K562 (cell line): ENCODE results near the gene NEFH. TPM values are rescaled to one million over a fixed set of nuclear protein-coding genes. Genes with fewer than 3 reads are reported as not detected.

ENCODE experiments used
- ATAC-seq: fragments of 200-7000 bp; cut with Tn5 transposase; 3 replicates; pipeline ENCODE4 v1.9.1; 2020; ENCODE audit warnings: moderate library complexity
- BruUV-seq: library from RNA; stranded (reverse); fragments of 400-500 nt; replicated peaks from 2 replicates; lab custom pipeline; 2021; lab: Mats Ljungman, UMichigan
- CTCF ChIA-PET: fragments of 300-600 bp; formaldehyde crosslinking; extraction: SDS; loops from one replicate; lab custom pipeline; 2021; ENCODE audit warnings: low intra/inter-chr PET ratio; lab: Yijun Ruan, JAX
- POLR2A ChIA-PET: fragments of 300-600, 350-650 bp; sonication (Branson Sonifier 250); formaldehyde crosslinking; extraction: SDS; loops from one replicate; lab custom pipeline; 2021; ENCODE audit warnings: antibody characterized with exemption, inconsistent platforms; lab: Yijun Ruan, JAX
- DNase-seq, 4 experiments: peaks; one replicate each; pipeline versions ENCODE4 v3.0.0 to v3.0.0-alpha.2; 2011 to 2018; ENCODE audit warnings: low spot score in 3 of 4, mixed read lengths in 3 of 4; ENCODE audit errors: extremely low read depth in 1 of 4
- FAIRE-seq: peaks from 2 replicates; lab custom pipeline; 2011; peaks lifted over from hg19 to GRCh38; lab: Jason Lieb, UNC
- H2AFZ ChIP-seq: 2 replicates; pipeline ENCODE4 v1.6.0; 2011; ENCODE audit warnings: low read depth, low read length, control low read depth, inconsistent platforms
- H3K27ac ChIP-seq: fragments of 200-600 bp; 3 replicates; pipeline ENCODE4 v1.8.0; 2011; ENCODE audit warnings: low read depth, mild to moderate bottlenecking, control low read depth, inconsistent platforms, low read length, moderate library complexity, mixed read lengths; ENCODE audit errors: extremely low read depth
- H3K27me3 ChIP-seq, 2 experiments: fragments of 300-600 bp in 1 of 2; 2 replicates in 1 of 2; 3 replicates in 1 of 2; pipeline versions ENCODE4 v1.6.0 to v1.8.0; 2011; ENCODE audit warnings: inconsistent platforms in 2 of 2, low read length in 2 of 2, mild to moderate bottlenecking in 1 of 2, mixed read lengths in 1 of 2, moderate library complexity in 1 of 2; ENCODE audit not compliant: control insufficient read depth in 2 of 2, insufficient read depth in 2 of 2
- H3K36me3 ChIP-seq: fragments of 300-600 bp; 3 replicates; pipeline ENCODE4 v1.8.0; 2011; ENCODE audit warnings: mild to moderate bottlenecking, low read length, inconsistent platforms; ENCODE audit not compliant: control insufficient read depth, insufficient read depth
- H3K4me1 ChIP-seq, 2 experiments: fragments of 200-600 bp in 1 of 2; replicated peaks in 1 of 2; 2 replicates in 1 of 2; 3 replicates in 1 of 2; pipeline versions ENCODE4 v1.5.1 to v1.8.0; 2011; ENCODE audit warnings: inconsistent platforms in 2 of 2, low read length in 2 of 2, mild to moderate bottlenecking in 1 of 2, mixed read lengths in 1 of 2, moderate library complexity in 1 of 2; ENCODE audit not compliant: control insufficient read depth in 2 of 2, insufficient read depth in 2 of 2
- H3K4me2 ChIP-seq: 2 replicates; pipeline ENCODE4 v1.6.1; 2011; ENCODE audit warnings: low read length, control low read depth, inconsistent platforms, mixed read lengths; ENCODE audit not compliant: insufficient read depth
- H3K4me3 ChIP-seq: fragments of 200-600 bp; sonication (generic), shearing (Covaris generic); 2 replicates; pipeline ENCODE4 v1.5.1; 2016; ENCODE audit warnings: control low read depth, inconsistent platforms
- H3K79me2 ChIP-seq: fragments of 200-600 bp; 3 replicates; pipeline ENCODE4 v1.8.0; 2011; ENCODE audit warnings: low read length, inconsistent platforms; ENCODE audit not compliant: control insufficient read depth, insufficient read depth
- H3K9ac ChIP-seq, 2 experiments: 2 replicates each; pipeline versions ENCODE4 v1.6.0 to v1.6.1; 2011; ENCODE audit warnings: low read depth in 2 of 2, low read length in 2 of 2, control low read depth in 1 of 2, inconsistent platforms in 1 of 2, mild to moderate bottlenecking in 1 of 2, mixed read lengths in 1 of 2; ENCODE audit not compliant: insufficient read depth in 1 of 2
- H3K9me1 ChIP-seq: one replicate; pipeline ENCODE4 v1.6.0; 2011; ENCODE audit warnings: inconsistent platforms, mild to moderate bottlenecking, low read length, moderate library complexity; ENCODE audit not compliant: control insufficient read depth, insufficient read depth
- H3K9me3 ChIP-seq: replicated peaks from 2 replicates; pipeline ENCODE4 v1.5.1; 2011; ENCODE audit warnings: low read depth, low read length, inconsistent platforms; ENCODE audit not compliant: control insufficient read depth, insufficient read depth
- H4K20me1 ChIP-seq: replicated peaks from 2 replicates; pipeline ENCODE4 v1.6.1; 2011; ENCODE audit warnings: low read length, inconsistent platforms, mixed read lengths; ENCODE audit not compliant: control insufficient read depth, insufficient read depth
- ATF7 ChIP-seq: fragments of 450-650 bp; IDR thresholded peaks from 2 replicates; pipeline ENCODE4 v1.7.1; 2014; ENCODE audit warnings: mild to moderate bottlenecking, moderate library complexity
- CCAR2 ChIP-seq: fragments of 200-400 bp; formaldehyde crosslinking; IDR thresholded peaks from 2 replicates; pipeline ENCODE4 v1.6.1; 2017; ENCODE audit warnings: mild to moderate bottlenecking, low read depth, low read length
- ETV5 ChIP-seq: sonication (generic); formaldehyde crosslinking; IDR thresholded peaks from 2 replicates; pipeline ENCODE4 v1.4.0; 2020; ENCODE audit warnings: low read depth, mild to moderate bottlenecking, missing genetic modification reagents
- HDAC6 ChIP-seq: IDR thresholded peaks from 2 replicates; pipeline ENCODE4 v1.6.1; 2012; ENCODE audit warnings: low read depth, mild to moderate bottlenecking, control low read depth, inconsistent platforms, low read length, moderate library complexity
- RBM39 ChIP-seq: fragments of 200-400 bp; formaldehyde crosslinking; optimal IDR thresholded peaks from 2 replicates; pipeline ENCODE3; 2018; ENCODE audit warnings: low read depth, low read length
- SRSF9 ChIP-seq: fragments of 200-400 bp; formaldehyde crosslinking; IDR thresholded peaks from 2 replicates; pipeline ENCODE4 v1.6.1; 2017; ENCODE audit warnings: low read depth, low read length, borderline replicate concordance
- THRAP3 ChIP-seq: fragments of 450-650 bp; IDR thresholded peaks from 2 replicates; pipeline ENCODE4 v1.6.1; 2016; ENCODE audit warnings: mild to moderate bottlenecking, inconsistent platforms, borderline replicate concordance
- ZFP1 ChIP-seq: fragments of 450-650 bp; formaldehyde crosslinking; IDR thresholded peaks from 2 replicates; pipeline ENCODE4 v1.4.0; 2020; ENCODE audit warnings: mild to moderate bottlenecking, mixed read lengths
- ZZZ3 ChIP-seq: fragments of 450-650 bp; IDR thresholded peaks from 2 replicates; pipeline ENCODE4 v1.6.1; 2016; ENCODE audit warnings: antibody characterized with exemption, mild to moderate bottlenecking, moderate library complexity
- WGBS: fragments of 100-300 bp; shearing (Covaris generic); methylation state at CpG from one replicate; pipeline ENCODE4 v1.1.6; 2016; ENCODE audit warnings: low coverage, mixed read lengths; ENCODE audit not compliant: insufficient coverage; ENCODE audit errors: missing lambda C conversion rate; 5-methylcytosine and 5-hydroxymethylcytosine counted together
- in situ Hi-C: fragments of 300-500 bp; cut with MboI; formaldehyde crosslinking; loops from 4 replicates; pipeline ENCODE4 v1.15.0; 2018; ENCODE audit warnings: inconsistent platforms, mixed read lengths
- intact Hi-C: fragments of 100-400 bp; cut with micrococcal nuclease; formaldehyde crosslinking; loops from 2 replicates; pipeline ENCODE4 v1.14.2; 2022
- polyA plus RNA-seq, 8 experiments: library from polyadenylated mRNA; depleted of rRNA in 4 of 8; stranded (reverse) in 5 of 8; unstranded in 3 of 8; fragments of >200 nt; fragmentation: Nextera tagmentation in 2 of 8; fragmentation: Illumina TruSeq in 1 of 8; extraction: Ambion mirVana in 2 of 8; extraction: Trizol in 1 of 8; gene quantifications; 2 replicates each; pipeline versions ENCODE4 v1.2.1 to v1.2.3, GENCODE V29; 2011 to 2014; ENCODE audit warnings: inconsistent platforms in 1 of 8, missing spikeins in 1 of 8
- total RNA-seq, 7 experiments: library from RNA; depleted of rRNA in 6 of 7; stranded (reverse); fragments of >200 nt in 6 of 7; fragmentation: Illumina TruSeq in 2 of 7; extraction: Trizol in 2 of 7; gene quantifications; 2 replicates each; pipeline versions ENCODE4 v1.2.1 to v1.2.3, GENCODE V29; 2011 to 2021; ENCODE audit warnings: low replicate concordance in 1 of 7
- TF ChIP-seq, protein P1 (sequence below), 3 experiments: IDR thresholded peaks in 2 of 3; conservative IDR thresholded peaks in 1 of 3; 2 replicates each; pipeline ENCODE4 v1.5.1; 2011 to 2012; ENCODE audit warnings: low read length in 3 of 3, mild to moderate bottlenecking in 3 of 3, control low read depth in 2 of 3, improper control_type of control experiment in 1 of 3, inconsistent platforms in 1 of 3, low read depth in 1 of 3, mixed read lengths in 1 of 3, moderate library complexity in 1 of 3; ENCODE audit not compliant: insufficient read depth in 2 of 3
- TF ChIP-seq, protein P2 (sequence below): sonication (generic); formaldehyde crosslinking; IDR thresholded peaks from 2 replicates; pipeline ENCODE4 v1.8.1; 2023; ENCODE audit warnings: mild to moderate bottlenecking, missing genetic modification reagents
- TF ChIP-seq, protein P3 (sequence below): fragments of 450-650 bp; IDR thresholded peaks from 2 replicates; pipeline ENCODE4 v1.6.1; 2017; ENCODE audit warnings: antibody characterized with exemption
- TF ChIP-seq, protein P4 (sequence below): fragments of 250-450 bp; sonication (Bioruptor Pico); IDR thresholded peaks from 2 replicates; pipeline ENCODE4 v1.8.0; 2022; ENCODE audit warnings: inconsistent platforms, mild to moderate bottlenecking, moderate library complexity, borderline replicate concordance
- TF ChIP-seq, protein P5 (sequence below), 2 experiments: fragments of 450-650 bp; IDR thresholded peaks; 2 replicates each; pipeline ENCODE4 v1.6.1; 2016

The NEFH gene
- total and polyA plus RNA-seq, 9 of the 15 experiments (the other 6 are each of a cell fraction or from before 2014, with no cell fraction given) = 2.3 to 26.9 (median 10.8) TPM

DNA sequence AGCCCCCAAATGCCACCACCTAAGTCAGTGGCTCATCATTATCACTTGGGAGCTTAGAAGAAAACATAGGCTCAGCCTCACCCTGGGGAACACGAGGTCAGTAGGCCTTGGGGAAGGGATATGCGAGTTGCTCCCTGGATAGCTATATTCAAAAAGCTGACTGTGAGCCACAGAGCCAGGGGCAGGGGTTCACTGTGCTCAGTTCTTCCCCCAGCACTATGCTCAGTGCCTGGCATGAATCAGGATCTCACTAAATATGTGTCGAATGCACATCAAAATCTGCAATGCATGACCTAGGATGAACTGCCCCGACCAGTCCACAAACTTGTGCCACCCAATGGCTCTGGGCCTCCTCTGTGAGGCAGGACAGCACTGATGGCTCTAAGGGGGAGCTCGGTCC is 38.4 kb downstream of the NEFH start (continued):
- TF ChIP-seq, protein P1, sequence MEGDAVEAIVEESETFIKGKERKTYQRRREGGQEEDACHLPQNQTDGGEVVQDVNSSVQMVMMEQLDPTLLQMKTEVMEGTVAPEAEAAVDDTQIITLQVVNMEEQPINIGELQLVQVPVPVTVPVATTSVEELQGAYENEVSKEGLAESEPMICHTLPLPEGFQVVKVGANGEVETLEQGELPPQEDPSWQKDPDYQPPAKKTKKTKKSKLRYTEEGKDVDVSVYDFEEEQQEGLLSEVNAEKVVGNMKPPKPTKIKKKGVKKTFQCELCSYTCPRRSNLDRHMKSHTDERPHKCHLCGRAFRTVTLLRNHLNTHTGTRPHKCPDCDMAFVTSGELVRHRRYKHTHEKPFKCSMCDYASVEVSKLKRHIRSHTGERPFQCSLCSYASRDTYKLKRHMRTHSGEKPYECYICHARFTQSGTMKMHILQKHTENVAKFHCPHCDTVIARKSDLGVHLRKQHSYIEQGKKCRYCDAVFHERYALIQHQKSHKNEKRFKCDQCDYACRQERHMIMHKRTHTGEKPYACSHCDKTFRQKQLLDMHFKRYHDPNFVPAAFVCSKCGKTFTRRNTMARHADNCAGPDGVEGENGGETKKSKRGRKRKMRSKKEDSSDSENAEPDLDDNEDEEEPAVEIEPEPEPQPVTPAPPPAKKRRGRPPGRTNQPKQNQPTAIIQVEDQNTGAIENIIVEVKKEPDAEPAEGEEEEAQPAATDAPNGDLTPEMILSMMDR (IDR thresholded peaks at IDR 0.05 in 2 of 3, conservative IDR thresholded peaks at IDR 0.05 in 1 of 3; ENCODE audit: insufficient read depth in 2 of 3, low read depth in 1 of 3, low read length in 3 of 3) = no peak
- no peak for TF ChIP-seq HDAC6
- TF ChIP-seq, protein P2, sequence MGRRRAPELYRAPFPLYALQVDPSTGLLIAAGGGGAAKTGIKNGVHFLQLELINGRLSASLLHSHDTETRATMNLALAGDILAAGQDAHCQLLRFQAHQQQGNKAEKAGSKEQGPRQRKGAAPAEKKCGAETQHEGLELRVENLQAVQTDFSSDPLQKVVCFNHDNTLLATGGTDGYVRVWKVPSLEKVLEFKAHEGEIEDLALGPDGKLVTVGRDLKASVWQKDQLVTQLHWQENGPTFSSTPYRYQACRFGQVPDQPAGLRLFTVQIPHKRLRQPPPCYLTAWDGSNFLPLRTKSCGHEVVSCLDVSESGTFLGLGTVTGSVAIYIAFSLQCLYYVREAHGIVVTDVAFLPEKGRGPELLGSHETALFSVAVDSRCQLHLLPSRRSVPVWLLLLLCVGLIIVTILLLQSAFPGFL = no peak
- no peak for TF ChIP-seq CCAR2
- no peak for TF ChIP-seq ETV5 (CRISPR knock-in tag)
- TF ChIP-seq, all 486 proteins: peak for 0

DNA sequence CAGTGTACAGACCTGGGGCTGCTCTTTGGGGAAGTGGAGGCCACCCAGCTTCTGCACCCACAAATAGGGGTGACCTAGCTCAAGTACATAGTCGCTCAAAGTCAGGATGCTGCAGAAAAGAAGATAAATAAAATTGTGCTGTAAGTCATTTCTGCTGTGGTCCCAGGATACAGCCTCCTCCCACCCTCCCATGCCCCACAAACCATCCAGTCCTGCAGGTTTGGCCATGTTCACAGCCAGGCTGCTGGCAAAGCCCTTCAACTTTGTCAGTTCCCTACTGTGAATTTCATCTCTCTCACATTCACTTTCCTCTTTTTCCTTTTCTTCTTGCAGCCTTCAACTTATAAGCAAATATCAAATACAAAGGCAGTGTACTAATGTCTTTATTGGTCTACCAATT is 40.0 kb downstream of the NEFH start:
- POLR2A ChIA-PET = no interaction called here
- TF ChIP-seq ZZZ3 (no peak), RBM39 (no peak), ATF7 (no peak), SRSF9 (no peak), THRAP3 (no peak), ZFP1 (CRISPR knock-in tag) (no peak)
- TF ChIP-seq, protein P3, sequence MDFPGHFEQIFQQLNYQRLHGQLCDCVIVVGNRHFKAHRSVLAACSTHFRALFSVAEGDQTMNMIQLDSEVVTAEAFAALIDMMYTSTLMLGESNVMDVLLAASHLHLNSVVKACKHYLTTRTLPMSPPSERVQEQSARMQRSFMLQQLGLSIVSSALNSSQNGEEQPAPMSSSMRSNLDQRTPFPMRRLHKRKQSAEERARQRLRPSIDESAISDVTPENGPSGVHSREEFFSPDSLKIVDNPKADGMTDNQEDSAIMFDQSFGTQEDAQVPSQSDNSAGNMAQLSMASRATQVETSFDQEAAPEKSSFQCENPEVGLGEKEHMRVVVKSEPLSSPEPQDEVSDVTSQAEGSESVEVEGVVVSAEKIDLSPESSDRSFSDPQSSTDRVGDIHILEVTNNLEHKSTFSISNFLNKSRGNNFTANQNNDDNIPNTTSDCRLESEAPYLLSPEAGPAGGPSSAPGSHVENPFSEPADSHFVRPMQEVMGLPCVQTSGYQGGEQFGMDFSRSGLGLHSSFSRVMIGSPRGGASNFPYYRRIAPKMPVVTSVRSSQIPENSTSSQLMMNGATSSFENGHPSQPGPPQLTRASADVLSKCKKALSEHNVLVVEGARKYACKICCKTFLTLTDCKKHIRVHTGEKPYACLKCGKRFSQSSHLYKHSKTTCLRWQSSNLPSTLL = no peak
- TF ChIP-seq, protein P4, sequence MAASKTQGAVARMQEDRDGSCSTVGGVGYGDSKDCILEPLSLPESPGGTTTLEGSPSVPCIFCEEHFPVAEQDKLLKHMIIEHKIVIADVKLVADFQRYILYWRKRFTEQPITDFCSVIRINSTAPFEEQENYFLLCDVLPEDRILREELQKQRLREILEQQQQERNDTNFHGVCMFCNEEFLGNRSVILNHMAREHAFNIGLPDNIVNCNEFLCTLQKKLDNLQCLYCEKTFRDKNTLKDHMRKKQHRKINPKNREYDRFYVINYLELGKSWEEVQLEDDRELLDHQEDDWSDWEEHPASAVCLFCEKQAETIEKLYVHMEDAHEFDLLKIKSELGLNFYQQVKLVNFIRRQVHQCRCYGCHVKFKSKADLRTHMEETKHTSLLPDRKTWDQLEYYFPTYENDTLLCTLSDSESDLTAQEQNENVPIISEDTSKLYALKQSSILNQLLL (CRISPR knock-in tag) = no peak
- TF ChIP-seq, protein P5, sequence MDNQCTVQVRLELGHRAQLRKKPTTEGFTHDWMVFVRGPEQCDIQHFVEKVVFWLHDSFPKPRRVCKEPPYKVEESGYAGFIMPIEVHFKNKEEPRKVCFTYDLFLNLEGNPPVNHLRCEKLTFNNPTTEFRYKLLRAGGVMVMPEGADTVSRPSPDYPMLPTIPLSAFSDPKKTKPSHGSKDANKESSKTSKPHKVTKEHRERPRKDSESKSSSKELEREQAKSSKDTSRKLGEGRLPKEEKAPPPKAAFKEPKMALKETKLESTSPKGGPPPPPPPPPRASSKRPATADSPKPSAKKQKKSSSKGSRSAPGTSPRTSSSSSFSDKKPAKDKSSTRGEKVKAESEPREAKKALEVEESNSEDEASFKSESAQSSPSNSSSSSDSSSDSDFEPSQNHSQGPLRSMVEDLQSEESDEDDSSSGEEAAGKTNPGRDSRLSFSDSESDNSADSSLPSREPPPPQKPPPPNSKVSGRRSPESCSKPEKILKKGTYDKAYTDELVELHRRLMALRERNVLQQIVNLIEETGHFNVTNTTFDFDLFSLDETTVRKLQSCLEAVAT (IDR thresholded peaks at IDR 0.05) = no peak

More for the DNA sequence above, 40.0 kb downstream of the NEFH start:
- H3K79me2 ChIP-seq = no peaks in the 10 kb centered on the region
- H3K4me3 ChIP-seq = no peak overlapping the region
- no peaks in the 10 kb centered on the region for H3K9me3 ChIP-seq
- no peaks in the 10 kb centered on the region for H3K27me3 ChIP-seq
- no peaks in the 10 kb centered on the region for H4K20me1 ChIP-seq
- no TSS peak for BruUV-seq
- H3K27ac ChIP-seq = no peak overlapping the region
- CTCF ChIA-PET = no interaction called here
- no peak for ATAC-seq
- peaks cover 0 to 10% of the 10 kb centered on the region in 2 experiments; a peak in 3 of 5 replicates for H3K4me1 ChIP-seq
- peaks cover 82% of the 10 kb centered on the region for H3K36me3 ChIP-seq
- no CpG with 5 or more reads among the region's 1 CpG for WGBS
- H3K9ac ChIP-seq = no peak overlapping the region
- FAIRE-seq = no peak
- no peak overlapping the region for H3K4me2 ChIP-seq
- no peak overlapping the region for H2AFZ ChIP-seq
- in situ Hi-C loops = loop anchor here (10.0 kb wide), 1 partner anchor 125 kb away; no protein-coding TSS in a partner anchor
- H3K9me1 ChIP-seq = peaks cover 2% of the 10 kb centered on the region
- intact Hi-C loops = no loop called here
- DNase-seq = no peak
